ENCODE results near the gene EHBP1. TPM values are rescaled to one million over a fixed set of nuclear protein-coding genes. Genes with fewer than 3 reads are reported as not detected.

EHBP1 gene
- total and polyA plus RNA-seq, 8 donors, result 10.2 to 142 (median 37.9) TPM

DNA sequence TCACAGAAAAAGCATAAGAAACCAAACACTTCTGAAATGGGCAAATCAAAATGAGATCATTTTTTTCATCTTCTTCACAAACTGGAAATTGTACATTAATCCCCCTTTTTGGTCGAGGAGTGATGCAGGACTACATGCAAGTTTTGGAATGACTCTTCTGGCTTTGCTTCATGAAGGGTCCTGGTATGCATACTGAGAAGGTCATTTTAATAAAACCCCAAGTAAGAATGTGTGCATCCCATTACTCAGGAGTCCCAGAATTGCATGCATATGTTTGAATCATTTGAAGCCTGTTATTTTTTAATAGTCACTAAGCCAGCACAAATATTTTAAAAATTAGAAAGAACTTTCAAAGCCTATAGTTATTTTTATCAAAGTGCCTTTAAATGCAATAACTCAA, 16.7 kb upstream of the EHBP1 start:
- H3K27ac ChIP-seq, result no peak overlapping the region
- WGBS, 5 donors, result 48 to 57% (median 53%) methylated on average over 1 of the region's 1 CpG
- DNase-seq, result no peak
- intact Hi-C loops (cut with DNase I; ENCODE audit: low total_unique reads), result no loop called here
- H3K9me3 ChIP-seq, result no peaks in the 10 kb centered on the region
- H3K4me3 ChIP-seq, result no peak overlapping the region
- H3K4me1 ChIP-seq, result no peaks in the 10 kb centered on the region
- no peak for TF ChIP-seq POLR2AphosphoS5 (IDR thresholded peaks at IDR 0.05)
- TF ChIP-seq POLR2A (IDR thresholded peaks at IDR 0.05), result no peak
- no peak for TF ChIP-seq EP300 (IDR thresholded peaks at IDR 0.05)
- TF ChIP-seq, protein P1, sequence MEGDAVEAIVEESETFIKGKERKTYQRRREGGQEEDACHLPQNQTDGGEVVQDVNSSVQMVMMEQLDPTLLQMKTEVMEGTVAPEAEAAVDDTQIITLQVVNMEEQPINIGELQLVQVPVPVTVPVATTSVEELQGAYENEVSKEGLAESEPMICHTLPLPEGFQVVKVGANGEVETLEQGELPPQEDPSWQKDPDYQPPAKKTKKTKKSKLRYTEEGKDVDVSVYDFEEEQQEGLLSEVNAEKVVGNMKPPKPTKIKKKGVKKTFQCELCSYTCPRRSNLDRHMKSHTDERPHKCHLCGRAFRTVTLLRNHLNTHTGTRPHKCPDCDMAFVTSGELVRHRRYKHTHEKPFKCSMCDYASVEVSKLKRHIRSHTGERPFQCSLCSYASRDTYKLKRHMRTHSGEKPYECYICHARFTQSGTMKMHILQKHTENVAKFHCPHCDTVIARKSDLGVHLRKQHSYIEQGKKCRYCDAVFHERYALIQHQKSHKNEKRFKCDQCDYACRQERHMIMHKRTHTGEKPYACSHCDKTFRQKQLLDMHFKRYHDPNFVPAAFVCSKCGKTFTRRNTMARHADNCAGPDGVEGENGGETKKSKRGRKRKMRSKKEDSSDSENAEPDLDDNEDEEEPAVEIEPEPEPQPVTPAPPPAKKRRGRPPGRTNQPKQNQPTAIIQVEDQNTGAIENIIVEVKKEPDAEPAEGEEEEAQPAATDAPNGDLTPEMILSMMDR (IDR thresholded peaks at IDR 0.05), result no peak
- H3K36me3 ChIP-seq, result no peaks in the 10 kb centered on the region
- no peaks in the 10 kb centered on the region for H3K27me3 ChIP-seq

- Histone ChIP-seq H3K9me3 (no peaks in the 10 kb centered on the region), H3K4me3 (no peak overlapping the region), H3K27ac (no peak overlapping the region), H3K27me3 (no peaks in the 10 kb centered on the region), H3K4me1 (no peaks in the 10 kb centered on the region), H3K36me3 (no peaks in the 10 kb centered on the region)
- no peak for DNase-seq
- 46 to 65% (median 58%) methylated on average over 2 of the region's 2 CpGs for WGBS, 5 donors
- no peak for TF ChIP-seq EP300 (IDR thresholded peaks at IDR 0.05)
- TF ChIP-seq, protein P1 (IDR thresholded peaks at IDR 0.05), result no peak
- no peak for TF ChIP-seq POLR2AphosphoS5 (IDR thresholded peaks at IDR 0.05)
- no peak for TF ChIP-seq POLR2A (IDR thresholded peaks at IDR 0.05)
- intact Hi-C loops (cut with DNase I; ENCODE audit: low total_unique reads), result no loop called here
These were observed 14.3 kb upstream of the EHBP1 start for GRCh38 chr2:62691186-62691585.

DNA sequence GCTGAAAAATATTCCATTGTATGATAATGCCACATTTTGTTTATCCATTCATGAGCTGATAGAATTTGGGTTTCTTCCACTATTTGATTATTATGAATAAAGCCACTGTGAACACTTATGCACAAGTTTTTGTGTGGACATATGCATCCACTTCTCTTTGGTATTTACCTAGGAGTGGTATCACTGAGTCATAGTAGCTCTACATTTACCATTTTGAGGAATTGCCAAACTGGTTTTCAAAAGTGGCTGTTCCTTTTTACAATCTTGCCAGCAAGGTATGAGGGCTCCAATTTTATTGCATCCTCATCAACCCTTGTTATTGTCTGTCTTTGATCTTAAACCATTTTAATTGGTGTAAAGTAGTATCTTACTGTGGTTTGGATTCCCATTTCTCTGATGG, 13.3 kb upstream of the EHBP1 start:
- intact Hi-C loops (cut with DNase I; ENCODE audit: low total_unique reads), result no loop called here
- Histone ChIP-seq H3K27me3 (no peaks in the 10 kb centered on the region), H3K4me1 (peaks cover 0 to 1% (median 0%) of the 10 kb centered on the region in 4 donors), H3K4me3 (no peak overlapping the region), H3K36me3 (no peaks in the 10 kb centered on the region), H3K27ac (no peak overlapping the region), H3K9me3 (no peaks in the 10 kb centered on the region)
- TF ChIP-seq EP300 (IDR thresholded peaks at IDR 0.05), result no peak
- no peak for TF ChIP-seq POLR2AphosphoS5 (IDR thresholded peaks at IDR 0.05)
- no peak for TF ChIP-seq POLR2A (IDR thresholded peaks at IDR 0.05)
- TF ChIP-seq, protein P1 (IDR thresholded peaks at IDR 0.05), result no peak
- DNase-seq, result no peak

DNA sequence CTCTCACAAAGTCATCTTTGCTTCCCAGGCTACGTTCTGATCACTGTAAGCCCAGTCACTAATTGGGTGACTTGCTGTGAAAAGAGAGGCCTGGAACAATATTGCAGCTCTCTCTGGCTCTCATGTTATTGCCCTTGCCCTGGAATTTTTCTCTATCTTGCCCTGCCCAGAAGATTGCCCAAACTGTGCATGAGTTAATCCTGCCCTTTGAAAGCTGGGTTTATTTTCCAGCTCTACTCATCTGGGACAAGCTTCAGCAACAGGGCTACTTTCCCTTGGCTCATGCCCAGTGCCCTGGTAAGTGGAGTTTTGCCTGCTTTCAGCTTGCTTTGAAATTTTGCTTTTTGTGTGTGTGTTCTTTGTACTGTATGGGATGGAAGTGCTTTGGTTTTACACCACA, 6.9 kb upstream of the EHBP1 start:
- Histone ChIP-seq H3K4me1 (peaks cover 0 to 3% (median 0%) of the 10 kb centered on the region in 4 donors), H3K36me3 (no peaks in the 10 kb centered on the region), H3K27ac (no peak overlapping the region), H3K27me3 (no peaks in the 10 kb centered on the region), H3K9me3 (no peaks in the 10 kb centered on the region), H3K4me3 (no peak overlapping the region)
- 78 to 100% (median 88%) methylated on average over 1 of the region's 1 CpG for WGBS, 5 donors
- no peak for TF ChIP-seq POLR2AphosphoS5 (IDR thresholded peaks at IDR 0.05)
- no peak for TF ChIP-seq EP300 (IDR thresholded peaks at IDR 0.05)
- TF ChIP-seq, protein P1 (IDR thresholded peaks at IDR 0.05), result no peak
- no peak for TF ChIP-seq POLR2A (IDR thresholded peaks at IDR 0.05)
- intact Hi-C loops (cut with DNase I; ENCODE audit: low total_unique reads), result no loop called here
- no peak for DNase-seq

Measured in stomach (tissue), 9 donors.